Activated CD4-positive, alpha-beta T cell treated with anti-CD3 and anti-CD28 coated beads, Interleukin-2, Interleukin-4, amounts not matched to agents 100 ng/mL and 50 ng/mL, durations not matched to agents 16 hours and 8 hours (primary cell): ENCODE measurements around the gene HIF3A.
"Not testable (repeated sequence)": the region's sequence is repeated elsewhere in the genome, so short reads cannot be mapped to it uniquely, and the experiment has no call there.

Source experiments
- DNase-seq: peaks from one replicate; pipeline ENCODE4 v3.0.0-alpha.2; 2020; ENCODE audit warnings: low spot score

HIF3A gene

DNA sequence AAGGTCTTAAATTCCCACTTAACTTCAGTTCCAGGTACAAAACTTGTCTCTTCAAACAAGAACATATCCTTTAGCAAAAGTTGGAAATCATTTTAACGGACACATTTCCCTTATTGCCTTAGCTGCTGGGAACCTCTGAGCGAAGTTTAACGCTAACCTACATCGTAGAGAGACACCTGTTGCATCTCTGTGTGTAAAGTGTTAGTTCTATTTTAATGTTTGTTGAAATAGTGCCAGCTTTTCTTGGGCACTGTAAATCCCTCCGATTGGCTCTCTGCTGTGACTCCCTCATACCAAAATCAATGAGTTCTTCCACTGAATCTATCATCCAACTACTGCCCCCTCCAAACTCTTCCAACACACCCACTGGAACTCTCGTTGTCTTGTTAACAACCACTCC, 2.3 kb upstream of the HIF3A start:
- DNase-seq: no peak

DNA sequence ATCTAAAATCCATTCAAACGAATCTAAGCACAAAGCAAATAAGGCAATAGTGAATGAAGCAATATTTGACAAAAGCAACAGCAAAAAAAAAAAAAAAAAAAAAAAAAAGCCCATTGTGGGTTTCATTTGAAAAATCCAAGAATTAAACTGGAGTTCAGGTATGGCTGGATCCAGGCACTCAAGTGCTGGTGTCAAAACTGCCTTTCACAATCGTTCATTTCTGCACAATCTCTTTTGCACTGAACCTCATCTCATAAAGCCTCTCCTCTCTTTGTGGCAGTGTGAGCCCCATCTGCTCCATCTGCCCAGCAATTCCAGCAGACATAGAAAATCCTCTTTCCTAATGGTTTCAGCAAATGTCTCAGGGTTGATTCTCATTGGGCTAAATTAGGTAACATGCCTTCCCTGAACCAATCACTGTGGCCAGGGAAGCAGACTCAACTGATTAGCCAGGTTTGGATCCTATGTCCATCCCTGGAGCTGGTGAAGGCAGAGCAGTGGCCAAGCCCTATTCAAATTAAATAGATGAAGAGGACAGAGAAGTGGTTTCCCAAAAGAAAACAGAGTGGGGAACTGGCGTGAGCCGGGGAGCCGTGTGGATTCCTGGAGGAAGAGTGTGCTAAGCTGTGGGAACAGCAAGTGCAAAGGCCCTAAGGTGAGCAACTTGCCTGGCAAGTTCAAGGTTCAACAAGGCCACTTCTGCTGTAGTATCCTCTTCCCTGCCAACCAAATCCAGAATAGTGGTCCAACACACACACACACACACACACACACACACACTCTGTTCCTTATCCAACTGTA, 1.2 kb upstream of the HIF3A start:
- DNase-seq: no peak

DNA sequence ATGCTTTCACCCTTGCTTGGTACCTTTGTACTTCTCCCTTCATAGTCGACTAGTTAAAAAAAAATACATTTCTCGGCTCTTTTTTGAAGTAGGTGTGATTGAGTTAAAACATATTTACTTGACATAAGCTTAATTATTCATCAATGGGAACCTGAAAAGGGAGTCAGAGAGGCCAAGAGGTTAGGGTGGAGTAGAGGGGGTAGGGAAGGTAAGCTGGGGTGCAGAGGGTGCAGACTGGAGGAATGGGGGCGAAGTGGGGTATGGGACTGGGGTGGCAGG, 701 bp upstream of the HIF3A start:
- DNase-seq: no peak

DNA sequence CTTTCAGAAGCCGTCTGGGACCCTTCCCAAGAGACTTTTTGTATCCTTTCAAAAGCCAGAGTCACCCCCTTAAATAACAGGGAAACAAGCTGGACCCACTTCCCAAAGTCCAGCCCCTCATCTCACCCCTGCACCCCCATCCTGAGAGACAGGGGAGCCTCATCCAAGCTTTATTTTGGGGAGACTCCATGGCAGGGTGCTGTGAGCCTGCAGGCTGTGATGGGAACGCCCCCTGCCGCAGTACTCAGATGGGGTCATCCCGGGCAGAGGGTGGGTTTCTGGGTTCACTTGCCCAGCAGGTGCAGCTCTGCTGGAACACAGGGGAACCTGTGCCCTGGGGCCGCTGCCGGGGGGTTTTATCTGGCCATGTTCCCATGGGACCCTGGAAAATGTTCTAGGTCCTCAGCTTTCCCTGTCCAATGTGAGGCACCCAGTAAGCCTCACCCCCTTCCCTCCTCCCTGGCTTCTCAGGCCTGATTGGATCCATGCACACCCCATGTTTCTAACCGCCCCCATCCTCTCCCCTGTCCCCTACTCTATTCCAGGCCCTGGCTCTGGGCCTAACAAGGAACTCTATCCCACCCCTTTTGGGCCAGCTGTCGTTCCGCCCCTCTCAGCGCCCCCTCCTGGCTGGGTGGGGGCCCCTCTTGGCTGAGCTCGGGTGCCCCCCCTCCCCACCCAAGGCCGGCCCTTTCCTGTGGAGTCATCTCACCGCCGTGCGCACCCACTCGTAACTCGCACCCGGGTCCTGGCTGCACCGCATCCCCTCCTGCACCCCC, 1.0 kb downstream of the HIF3A start:
- DNase-seq: no peak

DNA sequence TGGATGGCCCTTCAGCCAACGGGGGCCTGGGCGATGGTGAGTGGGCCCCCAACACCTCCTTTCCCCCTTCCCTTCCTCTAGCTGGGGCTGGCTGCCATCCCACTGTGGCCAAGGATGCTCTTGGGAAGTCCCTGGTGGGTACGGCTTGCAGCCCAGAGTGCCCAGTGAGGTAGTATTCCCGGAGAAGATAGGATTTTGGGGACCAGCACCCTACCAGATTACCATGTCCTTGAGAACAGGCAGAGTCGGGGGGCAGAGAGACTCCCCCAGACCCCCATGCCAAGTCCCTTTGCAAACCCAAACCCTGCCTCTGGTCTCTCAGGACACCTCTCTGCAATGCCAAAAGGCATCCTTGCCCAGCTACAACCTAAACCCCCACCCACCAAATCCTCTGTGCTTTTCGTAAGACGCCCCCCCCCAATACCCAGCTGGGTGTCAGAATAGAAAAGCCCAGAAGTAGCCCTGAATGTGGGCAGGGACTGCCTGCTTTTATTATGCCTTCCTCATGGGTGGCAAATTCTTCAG, 1.7 kb downstream of the HIF3A start:
- DNase-seq: no peak

DNA sequence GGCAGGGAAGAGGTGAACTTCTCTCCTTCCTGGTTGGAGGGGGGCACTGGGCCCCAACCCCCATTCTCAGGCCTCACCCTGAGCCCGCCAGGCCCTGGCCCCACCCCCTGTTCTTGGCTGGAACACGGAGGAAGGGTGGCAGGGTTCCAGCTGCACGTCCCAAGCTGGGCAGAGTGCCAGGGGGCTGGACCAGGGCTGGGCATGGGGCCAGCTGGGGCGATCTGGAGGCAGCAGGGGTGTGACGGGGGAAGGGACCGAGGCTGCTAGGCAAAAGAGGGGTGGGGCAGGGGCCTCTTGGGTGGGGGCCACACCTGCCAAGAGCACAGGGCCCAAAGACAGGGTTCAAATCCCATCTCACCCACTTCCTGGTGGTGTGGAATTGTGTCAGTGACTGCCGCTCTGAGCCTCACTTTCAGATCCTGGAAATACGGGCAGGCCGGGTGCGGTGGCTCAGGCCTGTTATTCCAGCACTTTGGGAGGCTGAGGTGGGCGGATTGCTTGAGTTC, 2.2 kb downstream of the HIF3A start:
- no peak for DNase-seq

DNA sequence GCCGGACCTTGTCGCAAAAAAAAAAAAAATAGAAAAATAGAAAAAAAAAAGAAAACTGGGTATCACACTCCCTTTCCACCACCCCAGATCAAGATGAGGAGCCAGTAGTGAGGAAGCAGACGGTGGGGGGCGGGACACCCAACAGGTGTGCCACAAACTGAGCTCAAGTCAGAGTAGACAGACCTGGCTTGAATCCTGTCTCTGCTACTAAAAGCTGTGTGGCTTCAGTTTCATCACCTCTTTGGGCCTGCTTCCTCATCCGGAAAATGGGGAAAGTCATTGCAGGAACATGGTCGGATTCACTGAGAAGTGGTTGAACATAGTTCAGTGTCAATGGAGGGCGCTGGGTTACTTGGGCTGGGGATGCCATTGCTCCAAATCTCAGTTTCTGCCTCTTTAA, 2.9 kb downstream of the HIF3A start:
- DNase-seq: no peak

DNA sequence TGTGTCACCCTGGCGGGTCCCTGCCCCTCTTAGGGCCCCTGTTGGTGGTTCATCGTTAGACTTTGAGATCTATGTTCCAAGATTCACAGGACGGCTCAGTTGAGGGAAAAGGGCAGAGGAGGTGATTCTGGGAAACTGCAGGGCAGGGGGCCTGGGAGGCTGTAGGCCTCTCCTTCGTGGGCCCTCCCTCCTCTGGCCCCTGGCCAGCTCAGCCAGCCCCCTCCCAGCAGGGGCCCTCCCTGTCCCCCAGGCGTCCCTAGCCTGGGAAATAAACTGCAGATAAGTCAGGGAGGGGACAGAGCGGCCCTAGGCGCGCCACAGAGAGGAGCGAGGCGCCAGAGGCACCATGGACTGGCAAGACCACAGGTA, 6.5 kb downstream of the HIF3A start:
- DNase-seq: no peak

DNA sequence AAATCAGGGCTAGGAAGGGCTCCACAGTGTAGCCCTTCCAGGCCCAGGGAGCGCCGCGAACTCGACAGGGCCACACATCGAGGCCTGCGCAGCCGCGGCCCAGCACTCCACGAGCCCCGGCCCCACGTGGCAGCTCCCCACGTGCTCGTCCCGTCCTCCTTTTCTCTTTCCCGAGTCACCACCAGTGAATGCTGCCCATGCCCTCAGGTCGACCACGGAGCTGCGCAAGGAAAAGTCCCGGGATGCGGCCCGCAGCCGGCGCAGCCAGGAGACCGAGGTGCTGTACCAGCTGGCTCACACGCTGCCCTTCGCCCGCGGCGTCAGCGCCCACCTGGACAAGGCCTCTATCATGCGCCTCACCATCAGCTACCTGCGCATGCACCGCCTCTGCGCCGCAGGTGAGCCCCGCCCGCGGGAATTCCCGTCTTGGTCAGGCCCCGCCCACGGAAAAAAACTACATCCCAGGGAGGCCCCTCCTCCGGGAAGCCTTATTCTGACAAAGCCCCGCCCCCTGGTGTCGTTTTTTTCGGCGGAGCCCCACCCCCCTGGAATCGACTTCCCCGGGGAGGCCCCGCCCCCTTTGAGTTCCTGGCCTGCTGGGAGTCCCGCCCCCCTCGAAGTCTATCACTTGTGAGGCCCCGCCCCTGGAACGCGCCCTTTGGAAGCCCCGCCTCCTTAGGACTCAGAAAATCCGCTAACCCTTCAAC, 7.0 kb downstream of the HIF3A start:
- DNase-seq: no peak

DNA sequence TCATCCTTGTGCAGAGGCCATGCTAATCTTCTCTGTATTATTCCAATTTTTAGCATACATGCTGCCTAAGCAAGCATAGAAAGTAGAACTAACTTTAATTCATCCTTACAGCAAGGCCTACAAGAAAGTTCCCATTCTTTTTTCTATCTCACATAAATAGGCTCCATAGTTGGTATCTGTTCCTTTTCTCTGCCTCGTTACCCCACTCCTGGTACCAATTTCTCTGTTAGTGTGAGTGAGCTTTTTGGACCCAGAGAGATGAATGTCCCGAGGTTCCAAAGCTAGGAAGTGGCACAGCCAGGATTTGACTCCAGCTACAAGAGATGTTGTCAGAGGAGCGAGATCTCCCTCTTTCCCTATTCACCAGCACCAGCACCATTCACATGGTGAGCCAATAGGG, 9.7 kb downstream of the HIF3A start:
- no peak for DNase-seq

DNA sequence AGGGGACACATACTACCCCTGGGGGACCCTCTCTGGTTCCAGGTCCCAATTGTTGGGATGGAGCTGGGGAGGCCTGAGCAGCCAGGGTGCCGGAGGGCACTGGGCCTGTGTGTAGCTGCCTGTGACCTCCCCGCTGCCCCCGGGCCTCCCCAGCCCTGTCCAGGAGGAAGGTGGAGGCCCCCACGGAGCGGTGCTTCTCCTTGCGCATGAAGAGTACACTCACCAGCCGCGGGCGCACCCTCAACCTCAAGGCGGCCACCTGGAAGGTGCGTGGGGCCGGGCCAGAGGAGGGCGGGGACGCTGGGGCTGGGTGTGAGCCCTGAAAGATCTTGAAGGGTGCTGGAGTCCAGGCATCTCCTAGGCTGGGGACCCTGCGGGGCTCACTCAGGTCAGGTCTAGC, 11.7 kb downstream of the HIF3A start:
- no peak for DNase-seq

DNA sequence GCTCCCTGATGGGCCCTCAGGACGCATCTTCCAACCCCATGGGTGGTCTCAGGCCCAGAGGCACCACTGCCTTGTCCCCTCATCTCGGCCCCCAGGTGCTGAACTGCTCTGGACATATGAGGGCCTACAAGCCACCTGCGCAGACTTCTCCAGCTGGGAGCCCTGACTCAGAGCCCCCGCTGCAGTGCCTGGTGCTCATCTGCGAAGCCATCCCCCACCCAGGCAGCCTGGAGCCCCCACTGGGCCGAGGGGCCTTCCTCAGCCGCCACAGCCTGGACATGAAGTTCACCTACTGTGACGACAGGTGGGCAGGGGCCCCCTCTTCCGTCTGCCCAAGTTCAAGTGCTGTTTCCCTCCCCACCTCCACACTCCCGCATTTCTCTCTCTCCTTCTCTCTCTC, 12.2 kb downstream of the HIF3A start:
- DNase-seq: no peak

DNA sequence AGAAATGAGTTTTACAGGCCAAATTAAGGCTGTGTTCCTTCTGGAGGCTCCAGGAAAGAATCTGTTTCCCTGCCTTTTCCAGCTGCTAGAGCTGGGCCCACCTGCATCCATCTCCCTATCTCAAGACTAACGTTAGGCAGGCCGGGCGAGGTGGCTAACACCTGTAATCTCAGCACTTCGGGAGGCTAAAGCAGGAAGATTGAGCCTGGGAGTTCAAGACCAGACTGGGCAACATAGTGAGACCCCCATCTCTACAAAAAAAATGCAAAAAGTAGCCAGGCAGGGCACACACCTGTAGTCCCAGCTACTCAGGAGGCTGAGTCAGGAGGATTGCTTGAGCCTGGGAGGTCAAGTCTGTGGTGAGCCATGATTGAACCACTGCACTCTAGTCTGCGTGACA, 14.6 kb downstream of the HIF3A start:
- DNase-seq: no peak

DNA sequence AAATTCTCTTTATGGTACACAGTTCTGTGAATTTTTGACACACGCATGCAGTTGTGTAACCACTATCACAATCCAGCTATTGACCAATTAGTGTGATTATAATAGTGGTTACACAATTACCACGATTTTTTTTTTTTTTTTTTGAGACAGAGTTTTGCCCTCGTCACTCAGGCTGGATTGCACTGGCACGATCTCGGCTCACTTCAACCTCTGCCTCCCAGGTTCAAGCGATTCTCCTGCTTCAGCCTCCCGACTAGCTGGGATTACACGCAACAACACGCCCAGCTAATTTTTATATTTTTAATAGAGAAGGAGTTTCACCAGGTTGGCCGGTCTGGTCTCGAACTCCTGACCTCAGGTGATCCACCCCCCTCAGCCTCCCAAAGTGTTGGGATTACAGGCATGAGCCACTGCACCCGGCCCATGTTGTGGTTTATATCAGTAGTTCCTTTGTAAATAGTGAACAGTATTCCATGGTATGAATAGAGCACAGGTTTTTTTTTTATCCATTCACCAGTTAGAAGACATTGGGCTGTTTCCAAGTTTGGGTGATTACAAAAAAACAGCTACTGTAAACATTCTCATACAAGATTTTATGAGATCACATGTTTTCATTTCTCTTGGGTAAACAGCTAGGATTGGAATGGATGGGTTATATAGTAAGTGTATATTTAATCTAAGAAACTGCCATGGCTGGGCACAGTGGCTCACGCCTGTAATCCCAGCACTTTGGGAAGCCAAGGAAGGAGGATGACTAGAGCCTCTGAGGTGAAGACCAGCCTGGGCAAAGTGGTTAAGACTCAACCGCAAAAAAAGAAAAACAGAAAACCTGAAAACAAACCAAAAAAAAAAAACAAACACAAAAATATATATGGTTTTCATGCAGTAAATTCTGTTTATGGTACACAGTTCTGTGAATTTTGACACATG, 17.0 kb downstream of the HIF3A start:
- not testable (repeated sequence) for DNase-seq

DNA sequence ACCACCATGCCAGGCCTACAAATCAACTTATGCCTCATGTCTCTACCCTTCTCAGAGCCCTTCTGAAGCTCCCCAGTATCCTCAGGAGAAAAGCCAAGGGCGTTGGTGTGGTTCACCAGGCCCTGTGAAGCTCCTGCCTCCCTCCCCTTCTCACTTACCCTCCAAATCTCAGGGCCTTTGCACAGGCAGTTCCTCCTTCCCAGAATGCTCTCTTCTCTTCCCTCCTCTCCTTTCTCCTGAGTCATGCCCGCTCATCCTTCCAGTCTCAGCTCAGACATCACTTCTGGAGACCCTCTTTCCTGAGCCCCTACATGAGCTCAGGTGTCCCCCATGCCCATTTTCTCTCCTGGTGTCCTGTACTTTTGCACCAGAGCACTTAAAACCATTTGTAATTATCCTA, 20.5 kb downstream of the HIF3A start:
- no peak for DNase-seq

DNA sequence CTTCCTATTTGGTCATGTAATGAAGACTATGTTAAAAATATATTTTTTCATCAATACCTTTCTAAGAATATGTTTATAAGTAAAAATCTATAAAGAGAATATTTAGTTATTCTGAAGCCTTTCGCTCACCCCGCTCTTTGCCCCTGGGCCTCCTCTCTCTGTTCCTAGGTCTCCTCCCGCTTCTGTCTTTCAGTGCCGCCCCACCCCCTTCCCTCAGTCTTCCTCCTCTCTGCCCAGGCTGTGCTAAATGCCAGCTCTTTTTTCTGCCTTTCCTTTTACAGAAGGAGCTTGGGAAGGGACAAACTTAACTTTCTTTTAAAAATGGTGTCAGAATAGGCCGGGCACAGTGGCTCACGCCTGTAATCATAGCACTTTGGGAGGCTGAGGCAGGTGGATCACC, 22.8 kb downstream of the HIF3A start:
- DNase-seq: no peak

DNA sequence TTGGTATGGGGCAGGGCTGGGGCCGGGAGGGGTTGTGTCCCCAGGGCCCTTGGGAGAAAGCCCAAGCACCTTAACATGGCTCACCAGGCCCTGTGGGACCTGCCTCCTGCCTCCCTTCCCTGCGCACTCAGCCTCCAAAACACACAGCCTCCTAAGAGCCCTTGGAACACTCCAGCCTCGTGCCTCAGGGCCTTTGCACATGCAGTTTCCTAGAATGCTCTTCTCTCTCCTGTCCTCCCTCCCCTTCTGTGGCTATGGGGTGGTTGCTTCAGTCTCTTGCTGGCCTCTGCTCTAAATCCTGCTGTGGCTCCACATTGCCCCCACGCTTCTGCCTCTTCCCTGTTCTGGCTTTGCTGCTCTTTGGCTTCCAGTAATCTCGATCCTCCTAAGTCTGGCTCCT, 23.7 kb downstream of the HIF3A start:
- no peak for DNase-seq

DNA sequence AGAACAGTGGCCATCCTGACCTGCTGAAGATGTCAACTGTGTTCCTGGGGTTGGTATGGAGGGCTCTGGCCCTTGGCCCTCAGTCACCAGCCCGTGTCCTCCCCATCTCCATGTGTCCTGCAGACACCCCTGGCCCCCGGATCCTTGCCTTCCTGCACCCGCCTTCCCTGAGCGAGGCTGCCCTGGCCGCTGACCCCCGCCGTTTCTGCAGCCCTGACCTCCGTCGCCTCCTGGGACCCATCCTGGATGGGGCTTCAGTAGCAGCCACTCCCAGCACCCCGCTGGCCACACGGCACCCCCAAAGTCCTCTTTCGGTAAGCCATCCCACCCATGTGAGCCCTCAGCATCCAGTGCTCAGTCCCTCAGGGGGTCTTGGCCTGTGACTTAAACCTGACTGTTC, 24.8 kb downstream of the HIF3A start:
- no peak for DNase-seq

DNA sequence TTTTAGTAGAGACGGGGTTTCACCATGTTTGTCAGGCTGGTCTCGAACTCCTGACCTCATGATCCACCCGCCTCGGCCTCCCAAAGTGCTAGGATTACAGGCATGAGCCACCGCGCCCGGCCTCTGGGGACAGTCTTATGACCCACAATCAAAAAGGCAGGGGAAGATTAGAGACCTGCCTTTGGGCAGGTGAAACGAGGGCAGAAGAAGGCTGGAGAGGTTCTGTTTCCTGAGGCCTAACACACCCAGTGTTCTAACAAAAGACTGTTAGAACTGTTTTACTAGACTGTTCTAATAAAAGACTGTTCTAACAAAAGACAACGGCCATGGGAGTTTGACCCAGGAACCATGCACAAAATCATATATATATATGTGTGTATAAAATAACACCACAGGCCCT, 26.4 kb downstream of the HIF3A start:
- not testable (repeated sequence) for DNase-seq

DNA sequence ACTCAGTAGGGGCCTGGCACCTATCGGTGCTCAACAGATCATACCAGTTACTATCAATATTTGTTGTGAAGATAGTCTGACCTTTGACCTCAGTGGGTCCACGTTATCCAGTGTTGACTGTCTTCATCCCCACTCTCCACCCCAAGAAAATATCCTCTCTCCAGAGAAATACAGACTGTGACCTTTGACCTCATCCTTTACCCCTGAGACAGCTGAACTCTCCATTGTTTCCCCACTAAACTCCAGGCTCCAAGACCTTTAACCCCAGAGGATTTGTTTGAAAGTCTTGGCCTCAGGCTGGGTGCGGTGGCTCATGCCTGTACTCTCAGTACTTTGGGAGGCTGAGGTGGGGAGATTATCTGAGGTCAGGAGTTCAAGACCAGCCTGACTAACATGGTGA, 27.4 kb downstream of the HIF3A start:
- DNase-seq: no peak

DNA sequence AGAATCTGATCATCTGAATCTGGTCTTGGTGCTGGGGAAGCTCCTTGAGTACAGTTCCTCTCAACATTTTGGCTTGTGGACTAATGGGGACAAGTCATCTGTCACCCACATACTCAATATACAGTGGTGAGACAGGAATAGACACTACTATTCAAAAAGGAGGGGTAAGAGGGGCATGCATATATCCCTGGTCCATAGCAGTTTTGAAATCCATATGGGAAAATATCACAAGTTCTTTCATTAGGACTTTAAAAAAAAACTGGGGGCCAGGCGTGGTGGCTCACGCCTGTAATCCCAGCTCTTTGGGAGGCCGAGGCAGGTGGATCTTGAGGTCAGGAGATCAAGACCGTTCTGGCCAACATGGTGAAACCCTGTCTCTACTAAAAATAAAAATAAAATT, 29.8 kb downstream of the HIF3A start:
- no peak for DNase-seq

DNA sequence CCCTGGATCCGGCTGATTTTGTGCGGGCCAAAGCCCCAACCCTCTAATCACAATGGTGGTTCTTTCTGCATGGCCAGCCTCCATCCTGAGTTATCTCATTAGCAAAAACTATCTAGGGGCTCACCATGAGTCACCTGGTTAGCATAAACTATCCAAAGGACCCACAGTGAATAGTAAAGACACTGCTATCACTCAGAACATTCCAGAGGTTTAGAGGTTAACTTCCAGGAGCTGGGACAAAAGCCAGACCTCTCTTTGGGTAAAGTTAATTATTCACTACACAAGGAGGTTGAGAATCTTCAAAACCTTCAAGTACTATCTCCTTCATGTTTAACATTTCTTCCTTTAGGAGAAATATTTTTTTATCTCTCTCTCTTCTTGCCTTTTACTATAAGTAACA, 31.2 kb downstream of the HIF3A start:
- DNase-seq: no peak
